Regular cardiac myocyte (primary cell): Measurements from ENCODE around the gene ZBED4. TPM values are rescaled to one million over a fixed set of nuclear protein-coding genes. Genes with fewer than 3 reads are reported as not detected.

Experiments used
- total RNA-seq: library from RNA; depleted of rRNA; stranded (reverse); fragments of >200 nt; gene quantifications from 2 replicates; pipeline ENCODE4 v1.2.3, GENCODE V29; 2014

The ZBED4 gene
- 5.6 and 12.1 TPM in 2 replicates for total RNA-seq

GRCh38 chr22:49852898-49853894 lies at the start of gene ZBED4:
Gene ZBED4, plus strand, starts transcription at chr22:49853844. Its CDS starts 29,819 bp downstream, at chr22:49883663.

GRCh38 chr22:49827853-49828598 lies 25.6 kb upstream of the ZBED4 start, which contains the start of gene BRD1:
Gene BRD1, minus strand, starts transcription at chr22:49827873. Its CDS starts 3,556 bp downstream, at chr22:49824317.

DNA sequence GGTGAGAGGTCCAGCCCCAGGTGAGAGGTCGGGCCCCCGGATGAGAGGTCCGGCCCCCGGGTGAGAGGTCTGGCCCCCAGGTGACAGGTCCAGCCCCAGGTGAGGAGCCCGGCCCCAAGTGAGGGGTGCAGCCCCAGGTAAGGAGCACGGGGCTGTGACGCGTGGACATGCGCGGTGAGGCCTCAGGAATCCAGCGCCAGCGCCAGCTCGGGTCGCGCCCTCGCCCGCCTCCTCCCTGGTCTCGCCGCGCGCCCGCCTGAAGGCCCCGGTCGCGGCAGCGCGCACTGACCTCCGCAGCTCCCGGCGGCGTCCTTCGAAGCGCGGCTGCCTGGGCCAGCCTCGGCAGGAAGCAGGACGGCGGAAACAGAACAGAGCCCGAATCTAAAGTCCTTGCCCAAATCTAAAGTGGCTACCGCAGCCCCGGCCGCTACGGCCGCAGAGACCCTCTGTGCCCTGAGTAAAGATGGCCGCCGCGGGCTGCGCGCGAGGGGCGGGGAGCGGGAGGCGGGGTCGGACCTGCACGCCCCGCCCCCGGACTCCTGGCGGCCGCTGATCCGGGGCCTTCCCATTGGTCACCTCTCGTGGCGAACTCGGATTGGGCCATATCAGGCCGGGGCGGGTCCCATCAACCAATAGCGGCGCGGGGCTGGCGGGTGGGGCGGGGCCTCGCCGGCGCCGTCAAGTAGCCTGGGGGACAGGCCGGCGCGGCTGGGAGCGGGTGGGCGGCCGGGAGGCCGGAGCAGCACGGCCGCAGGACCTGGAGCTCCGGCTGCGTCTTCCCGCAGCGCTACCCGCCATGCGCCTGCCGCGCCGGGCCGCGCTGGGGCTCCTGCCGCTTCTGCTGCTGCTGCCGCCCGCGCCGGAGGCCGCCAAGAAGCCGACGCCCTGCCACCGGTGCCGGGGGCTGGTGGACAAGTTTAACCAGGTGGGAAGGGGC lies 64.6 kb downstream of the ZBED4 start, which contains the start of the genes ALG12 and CRELD2:
Gene ALG12, minus strand, starts transcription at position 465 of the 937 bp plus-strand sequence. CDS start 4,673 bp downstream, outside the sequence.
Gene CRELD2, plus strand, starts transcription at position 661 of the 937 bp plus-strand sequence. Its CDS starts 136 bp downstream, at position 797.

Other genes starting within 250 kb of the ZBED4 start
- 20.3 and 25.9 TPM in 2 replicates for gene BRD1, start 26.0 kb upstream of the ZBED4 start, total RNA-seq
- 17.4 and 21.4 TPM in 2 replicates for gene ALG12, start 64.6 kb downstream of the ZBED4 start, total RNA-seq
- 96.1 and 128 TPM in 2 replicates for gene CRELD2, start 64.8 kb downstream of the ZBED4 start, total RNA-seq
- 25.3 and 29.0 TPM in 2 replicates for gene PIM3, start 106.9 kb downstream of the ZBED4 start, total RNA-seq
- not detected in 2 replicates for gene IL17REL, start 158.9 kb downstream of the ZBED4 start, total RNA-seq
- not detected in 2 replicates for gene TTLL8, start 204.5 kb downstream of the ZBED4 start, total RNA-seq
- gene MLC1, start 231.6 kb downstream of the ZBED4 start, total RNA-seq = 0.38 and 2.8 TPM in 2 replicates
- gene MOV10L1, start 236.2 kb downstream of the ZBED4 start, total RNA-seq = 1.5 and 5.1 TPM in 2 replicates